H1 (cell line): ENCODE data around the gene SBF2. TPM values are rescaled to one million over a fixed set of nuclear protein-coding genes. Genes with fewer than 3 reads are reported as not detected.
A peak's percentile ranks its signal among the peaks of the same experiment; 100 is the strongest.

Experiments used
- CTCF ChIA-PET: fragments of 300-600 bp; sonication (Branson Sonifier 250); formaldehyde crosslinking; loops from one replicate; lab custom pipeline; 2021; ENCODE audit not compliant: partially characterized antibody; lab: Charles Lee
- POLR2A ChIA-PET: fragments of 300-600 bp; sonication (Branson Sonifier 250); formaldehyde crosslinking; loops from one replicate; lab custom pipeline; 2021; ENCODE audit warnings: inconsistent platforms; ENCODE audit not compliant: partially characterized antibody; lab: Charles Lee
- DNase-seq, 2 experiments: peaks; one replicate each; pipeline versions ENCODE4 v3.0.0 to v3.0.0-alpha.2; 2010 to 2022; ENCODE audit warnings: low spot score in 2 of 2, low read depth in 1 of 2, mixed read lengths in 1 of 2
- FAIRE-seq: peaks from 2 replicates; lab custom pipeline; 2011; peaks lifted over from hg19 to GRCh38; lab: Jason Lieb, UNC
- H2AFZ ChIP-seq: 2 replicates; pipeline ENCODE4 v1.8.1; 2012; ENCODE audit warnings: low read length, inconsistent platforms
- H2AK5ac ChIP-seq: 2 replicates; pipeline ENCODE4 v1.6.1; 2013; ENCODE audit warnings: low read depth, low read length
- H2BK120ac ChIP-seq: replicated peaks from 2 replicates; pipeline ENCODE3; 2013; ENCODE audit warnings: low read depth, low read length, inconsistent platforms
- H2BK12ac ChIP-seq: 2 replicates; pipeline ENCODE4 v1.6.1; 2013; ENCODE audit warnings: low read depth, low read length
- H2BK15ac ChIP-seq: 2 replicates; pipeline ENCODE4 v1.6.1; 2013; ENCODE audit warnings: low read length
- H2BK20ac ChIP-seq: 2 replicates; pipeline ENCODE4 v1.6.1; 2013; ENCODE audit warnings: low read length
- H2BK5ac ChIP-seq: 2 replicates; pipeline ENCODE4 v1.6.1; 2013; ENCODE audit warnings: low read depth, low read length
- H3K14ac ChIP-seq: 2 replicates; pipeline ENCODE4 v1.6.1; 2013; ENCODE audit warnings: inconsistent platforms; ENCODE audit not compliant: insufficient read length
- H3K18ac ChIP-seq: 2 replicates; pipeline ENCODE4 v1.6.1; 2013; ENCODE audit warnings: low read length; ENCODE audit errors: extremely low read depth
- H3K23ac ChIP-seq: 2 replicates; pipeline ENCODE4 v1.6.1; 2013; ENCODE audit warnings: inconsistent platforms; ENCODE audit not compliant: insufficient read length
- H3K23me2 ChIP-seq: 2 replicates; pipeline ENCODE4 v1.6.1; 2013; ENCODE audit warnings: low read depth, low read length
- H3K27ac ChIP-seq: 2 replicates; pipeline ENCODE4 v1.6.1; 2011; ENCODE audit warnings: low read depth, low read length, inconsistent platforms
- H3K27me3 ChIP-seq, 4 experiments: replicated peaks in 1 of 4; 1 replicate in 1 of 4; 2 replicates in 3 of 4; pipeline versions ENCODE4 v1.6.1 to v1.8.1; 2011 to 2013; ENCODE audit warnings: low read length in 3 of 4, mild to moderate bottlenecking in 3 of 4, inconsistent platforms in 2 of 4, mixed read lengths in 2 of 4, moderate library complexity in 1 of 4; ENCODE audit not compliant: control insufficient read depth in 3 of 4, insufficient read depth in 3 of 4; ENCODE audit errors: extremely low read depth in 1 of 4
- H3K36me3 ChIP-seq, 4 experiments: 2 replicates each; pipeline versions ENCODE4 v1.6.1 to v1.8.1; 2011 to 2013; ENCODE audit warnings: mild to moderate bottlenecking in 4 of 4, low read length in 3 of 4, moderate library complexity in 2 of 4, control low read depth in 1 of 4, inconsistent platforms in 1 of 4; ENCODE audit not compliant: insufficient read depth in 4 of 4, control insufficient read depth in 2 of 4
- H3K4ac ChIP-seq: replicated peaks from 2 replicates; pipeline ENCODE3; 2013; ENCODE audit warnings: low read length, low read depth, mixed read lengths, inconsistent platforms; ENCODE audit not compliant: insufficient read length
- H3K4me1 ChIP-seq, 4 experiments: replicated peaks in 1 of 4; 1 replicate in 1 of 4; 2 replicates in 3 of 4; pipeline versions ENCODE4 v1.6.1 to v1.8.1; 2011 to 2013; ENCODE audit warnings: low read length in 3 of 4, inconsistent platforms in 2 of 4, mixed read lengths in 1 of 4; ENCODE audit not compliant: insufficient read depth in 4 of 4, control insufficient read depth in 3 of 4
- H3K4me2 ChIP-seq, 2 experiments: 2 replicates each; pipeline versions ENCODE4 v1.6.1 to v1.8.1; 2011 to 2013; ENCODE audit warnings: low read depth in 2 of 2, low read length in 2 of 2, control low read depth in 1 of 2, inconsistent platforms in 1 of 2, mild to moderate bottlenecking in 1 of 2; ENCODE audit not compliant: insufficient read depth in 1 of 2
- H3K4me3 ChIP-seq, 4 experiments: fragments of 200-600, 300-600 bp in 1 of 4; sonication (generic), shearing (Covaris generic), sonication (Bioruptor Twin) in 1 of 4; 2 replicates each; pipeline versions ENCODE4 v1.5.1 to v1.8.1; 2011 to 2016; ENCODE audit warnings: low read length in 4 of 4, low read depth in 3 of 4, control low read depth in 2 of 4, inconsistent platforms in 2 of 4, mild to moderate bottlenecking in 2 of 4, mixed read lengths in 1 of 4, moderate library complexity in 1 of 4; ENCODE audit not compliant: insufficient read depth in 2 of 4; ENCODE audit errors: extremely low read depth in 1 of 4
- H3K56ac ChIP-seq: replicated peaks from 2 replicates; pipeline ENCODE3; 2013; ENCODE audit warnings: low read depth, mild to moderate bottlenecking, mixed read lengths, low read length, inconsistent platforms; ENCODE audit not compliant: insufficient read length
- H3K79me1 ChIP-seq: 2 replicates; pipeline ENCODE4 v1.6.1; 2013; ENCODE audit warnings: low read depth, low read length, control low read depth
- H3K79me2 ChIP-seq, 2 experiments: 2 replicates each; pipeline versions ENCODE4 v1.6.1 to v1.8.1; 2012 to 2013; ENCODE audit warnings: low read length in 2 of 2, mild to moderate bottlenecking in 2 of 2, inconsistent platforms in 1 of 2; ENCODE audit not compliant: insufficient read depth in 2 of 2, control insufficient read depth in 1 of 2
- H3K9ac ChIP-seq, 4 experiments: replicated peaks in 1 of 4; 1 replicate in 1 of 4; 2 replicates in 3 of 4; pipeline versions ENCODE4 v1.6.1 to v1.8.1; 2011 to 2013; ENCODE audit warnings: low read depth in 3 of 4, low read length in 3 of 4, control low read depth in 2 of 4, mild to moderate bottlenecking in 2 of 4, moderate library complexity in 2 of 4, inconsistent platforms in 1 of 4; ENCODE audit errors: extremely low read depth in 1 of 4
- H3K9me3 ChIP-seq, 2 experiments: 2 replicates each; pipeline versions ENCODE4 v1.6.1 to v1.8.1; 2012 to 2013; ENCODE audit warnings: mild to moderate bottlenecking in 2 of 2, moderate library complexity in 2 of 2, control low read depth in 1 of 2, inconsistent platforms in 1 of 2, low read depth in 1 of 2, low read length in 1 of 2, mixed read lengths in 1 of 2; ENCODE audit not compliant: insufficient read depth in 2 of 2
- H4K20me1 ChIP-seq, 2 experiments: replicated peaks in 1 of 2; 2 replicates each; pipeline versions ENCODE3 to v1.8.1; 2011 to 2013; ENCODE audit warnings: inconsistent platforms in 2 of 2, low read length in 2 of 2, mild to moderate bottlenecking in 1 of 2; ENCODE audit not compliant: insufficient read depth in 2 of 2, control insufficient read depth in 1 of 2
- H4K5ac ChIP-seq: 2 replicates; pipeline ENCODE4 v1.6.1; 2013; ENCODE audit warnings: low read length, low read depth, mixed read lengths, inconsistent platforms; ENCODE audit not compliant: insufficient read length
- H4K8ac ChIP-seq: 2 replicates; pipeline ENCODE4 v1.8.0; 2013; ENCODE audit warnings: mild to moderate bottlenecking, moderate library complexity, low read length, inconsistent platforms; ENCODE audit not compliant: insufficient read depth; ENCODE audit errors: extremely low read depth
- H4K91ac ChIP-seq: replicated peaks from 2 replicates; pipeline ENCODE3; 2013; ENCODE audit warnings: low read length, mixed read lengths, inconsistent platforms; ENCODE audit not compliant: insufficient read length
- CEBPB ChIP-seq: IDR thresholded peaks from 2 replicates; pipeline ENCODE4 v1.6.1; 2012; ENCODE audit warnings: low read depth, low read length
- CREB1 ChIP-seq: IDR thresholded peaks from 2 replicates; pipeline ENCODE4 v1.6.1; 2012; ENCODE audit warnings: inconsistent platforms
- PHF8 ChIP-seq: fragments of 200-600 bp; sonication (generic); conservative IDR thresholded peaks from 2 replicates; pipeline ENCODE4 v1.7.1; 2012; ENCODE audit warnings: low read depth, mild to moderate bottlenecking, inconsistent platforms, low read length, moderate library complexity
- POLR2A ChIP-seq, 2 experiments: IDR thresholded peaks; 1 replicate in 1 of 2; 2 replicates in 1 of 2; pipeline ENCODE4 v1.6.1; 2011; ENCODE audit warnings: low read depth in 2 of 2, low read length in 2 of 2, mild to moderate bottlenecking in 2 of 2; ENCODE audit errors: control extremely low read depth in 1 of 2
- RNF2 ChIP-seq: fragments of 200-900, 300-1000 bp; sonication (generic); IDR thresholded peaks from 2 replicates; pipeline ENCODE4 v1.7.1; 2016; ENCODE audit warnings: borderline replicate concordance, low read depth, mild to moderate bottlenecking, antibody characterized with exemption, low read length; ENCODE audit not compliant: poor library complexity, severe bottlenecking; ENCODE audit errors: missing control alignments
- SRF ChIP-seq: IDR thresholded peaks from 2 replicates; pipeline ENCODE4 v1.6.1; 2011; ENCODE audit warnings: mild to moderate bottlenecking, low read depth, low read length, moderate library complexity
- YY1 ChIP-seq: IDR thresholded peaks from 2 replicates; pipeline ENCODE4 v1.6.1; 2011; ENCODE audit warnings: low read depth, mild to moderate bottlenecking, low read length
- WGBS, 2 experiments: shearing (Covaris generic) in 1 of 2; methylation state at CpG; one replicate each; pipeline versions ENCODE4 v1.1.6 to v1.1.7; 2013 to 2015; ENCODE audit warnings: low lambda C conversion rate in 2 of 2, mixed read lengths in 2 of 2, inconsistent platforms in 1 of 2, low coverage in 1 of 2, missing lambda C conversion rate in 1 of 2; ENCODE audit not compliant: insufficient replicate concordance in 2 of 2, insufficient coverage in 1 of 2, insufficient read length in 1 of 2; ENCODE audit errors: extremely low coverage in 1 of 2, missing lambda C conversion rate in 1 of 2; 5-methylcytosine and 5-hydroxymethylcytosine counted together
- polyA plus RNA-seq, 7 experiments: library from polyadenylated mRNA; depleted of rRNA in 3 of 7; stranded (reverse) in 5 of 7; unstranded in 2 of 7; fragments of >200 nt in 5 of 7; fragments of 200-250 nt in 2 of 7; gene quantifications; 1 replicate in 5 of 7; 2 replicates in 1 of 7; 4 replicates in 1 of 7; pipeline versions ENCODE4 v1.2.1 to v1.2.3, GENCODE V29; 2011 to 2013; ENCODE audit warnings: missing spikeins in 2 of 7, mixed read lengths in 2 of 7
- total RNA-seq: library from RNA; stranded (reverse); fragmentation: NEBNext Ultra II Directional; extraction: Animal tissue kit (Norgen Biotek cat#: 25700); gene quantifications from 2 replicates; pipeline ENCODE4 v1.2.1, GENCODE V29; 2021
- TF ChIP-seq, protein P1 (sequence below): IDR thresholded peaks from 2 replicates; pipeline ENCODE4 v1.6.1; 2012; ENCODE audit warnings: inconsistent platforms
- TF ChIP-seq, protein P2 (sequence below): IDR thresholded peaks from 2 replicates; pipeline ENCODE4 v1.6.1; 2012; ENCODE audit warnings: inconsistent platforms
- TF ChIP-seq, protein P3 (sequence below): IDR thresholded peaks from 2 replicates; pipeline ENCODE4 v1.6.1; 2011; ENCODE audit warnings: low read length, improper control_type of control experiment

Gene SBF2
- total and polyA plus RNA-seq, 2 of the 8 experiments (the other 6 are each of a cell fraction or from before 2014, with no cell fraction given): 36.7 to 50.5 TPM

DNA sequence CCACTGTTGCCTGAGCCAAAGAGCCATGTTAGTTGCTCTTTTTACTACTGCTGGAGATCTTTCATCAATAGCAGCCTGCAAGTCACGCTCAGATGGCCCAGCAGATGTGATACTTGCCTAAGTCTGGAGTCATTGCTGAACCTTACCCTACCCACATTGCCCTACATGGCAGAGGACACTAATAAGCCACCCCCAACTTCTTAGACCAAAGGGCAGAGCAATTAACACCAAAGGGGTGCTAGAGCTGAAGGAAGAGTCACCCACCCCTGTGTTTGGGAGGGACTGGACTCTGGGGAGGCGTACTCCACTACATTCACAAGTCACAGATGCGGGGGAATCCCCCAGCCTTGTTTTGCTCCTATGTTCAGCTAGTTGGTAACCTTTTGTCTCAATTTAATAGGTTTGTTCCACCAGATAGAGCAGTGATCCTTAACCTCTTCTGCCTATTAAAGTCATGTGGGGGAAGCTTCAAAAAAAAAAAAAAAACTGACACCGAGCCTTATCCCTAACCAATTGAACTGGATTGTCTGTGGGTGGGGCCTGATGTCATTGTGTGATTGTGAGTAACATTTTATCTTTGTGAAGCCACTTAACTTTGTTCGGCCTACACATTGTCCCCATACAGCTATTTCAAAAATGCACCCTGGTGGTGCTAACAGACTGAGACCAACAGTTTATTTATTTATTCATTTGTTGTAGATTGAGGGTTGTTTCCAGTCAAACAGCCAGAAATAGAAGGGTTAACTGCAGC is 23.9 kb upstream of the SBF2 start:
- H3K56ac ChIP-seq: no peak overlapping the region
- H3K23ac ChIP-seq: no peak overlapping the region
- no peak overlapping the region for H3K4me2 ChIP-seq
- H3K27me3 ChIP-seq: no peaks in the 10 kb centered on the region
- H3K79me1 ChIP-seq: no peaks in the 10 kb centered on the region
- peak overlapping the region; percentile 79 for H4K91ac ChIP-seq
- no peak overlapping the region for H4K5ac ChIP-seq
- no peak overlapping the region for H3K4me3 ChIP-seq
- WGBS, 2 experiments: 92% methylated on average over 5 of the region's 5 CpGs; no CpG with 5 or more reads in 1 of the 2 experiments
- peak overlapping the region; percentile 79; the same call in 1 of the 2 replicates for H2AK5ac ChIP-seq
- FAIRE-seq: no peak
- no peaks in the 10 kb centered on the region for H3K36me3 ChIP-seq
- no peaks in the 10 kb centered on the region for H3K23me2 ChIP-seq
- H3K9me3 ChIP-seq: no peaks in the 10 kb centered on the region
- H4K8ac ChIP-seq: no peak overlapping the region
- ChIA-PET CTCF (interaction anchor here (0.6 to 2.1 kb wide), 7 partner anchors 9 to 483 kb away, joined by 3 to 13 read pairs (median 4); partner anchors contain the start of gene RNF141), POLR2A (interaction anchor here (0.6 to 6.8 kb wide), 2 partner anchors 12 to 45 kb away, joined by 3 to 62 read pairs; partner anchors contain the start of gene ADM)
- peak overlapping the region; percentile 87 for H2BK20ac ChIP-seq
- H4K20me1 ChIP-seq: no peaks in the 10 kb centered on the region
- DNase-seq: no peak
- H2BK15ac ChIP-seq: peak overlapping the region; percentile 100
- H2BK120ac ChIP-seq: peak overlapping the region; percentile 7
- peaks cover 2 to 15% (median 8%) of the 10 kb centered on the region in 4 experiments for H3K4me1 ChIP-seq
- peak overlapping the region; percentile 88; the same call in 1 of the 2 replicates for H2BK12ac ChIP-seq
- H2AFZ ChIP-seq: no peak overlapping the region
- peak overlapping the region; percentile 36 for H3K4ac ChIP-seq
- H3K79me2 ChIP-seq: no peaks in the 10 kb centered on the region
- H3K18ac ChIP-seq: 0 out of 2 replicates have a peak overlapping the region, but pooled peaks have one; percentile 25
- H3K9ac ChIP-seq: no peak overlapping the region
- H3K27ac ChIP-seq: no peak overlapping the region
- no peak overlapping the region for H3K14ac ChIP-seq
- peak overlapping the region; percentile 69 for H2BK5ac ChIP-seq
- no peak for TF ChIP-seq SRF
- TF ChIP-seq YY1: no peak
- no peak for TF ChIP-seq PHF8
- TF ChIP-seq, protein P1, sequence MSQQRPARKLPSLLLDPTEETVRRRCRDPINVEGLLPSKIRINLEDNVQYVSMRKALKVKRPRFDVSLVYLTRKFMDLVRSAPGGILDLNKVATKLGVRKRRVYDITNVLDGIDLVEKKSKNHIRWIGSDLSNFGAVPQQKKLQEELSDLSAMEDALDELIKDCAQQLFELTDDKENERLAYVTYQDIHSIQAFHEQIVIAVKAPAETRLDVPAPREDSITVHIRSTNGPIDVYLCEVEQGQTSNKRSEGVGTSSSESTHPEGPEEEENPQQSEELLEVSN: no peak
- TF ChIP-seq CEBPB: no peak
- no peak for TF ChIP-seq RNF2
- no peak for TF ChIP-seq POLR2A (IDR thresholded peaks at IDR 0.05; ENCODE audit: control extremely low read depth in 1 of 2, low read depth in 2 of 2, low read length in 2 of 2)
- TF ChIP-seq, protein P2, sequence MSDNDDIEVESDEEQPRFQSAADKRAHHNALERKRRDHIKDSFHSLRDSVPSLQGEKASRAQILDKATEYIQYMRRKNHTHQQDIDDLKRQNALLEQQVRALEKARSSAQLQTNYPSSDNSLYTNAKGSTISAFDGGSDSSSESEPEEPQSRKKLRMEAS: no peak
- no peak for TF ChIP-seq CREB1
- TF ChIP-seq, protein P3, sequence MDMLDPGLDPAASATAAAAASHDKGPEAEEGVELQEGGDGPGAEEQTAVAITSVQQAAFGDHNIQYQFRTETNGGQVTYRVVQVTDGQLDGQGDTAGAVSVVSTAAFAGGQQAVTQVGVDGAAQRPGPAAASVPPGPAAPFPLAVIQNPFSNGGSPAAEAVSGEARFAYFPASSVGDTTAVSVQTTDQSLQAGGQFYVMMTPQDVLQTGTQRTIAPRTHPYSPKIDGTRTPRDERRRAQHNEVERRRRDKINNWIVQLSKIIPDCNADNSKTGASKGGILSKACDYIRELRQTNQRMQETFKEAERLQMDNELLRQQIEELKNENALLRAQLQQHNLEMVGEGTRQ: no peak
